HG02973 (cell line): ENCODE measurements around the gene CTSD.

Source experiments
- ATAC-seq: cut with Tn5 transposase; IDR thresholded peaks from one replicate; pipeline ENCODE4 v1.9.1; 2021; ENCODE audit warnings: moderate library complexity; ENCODE audit not compliant: unreplicated experiment

Gene CTSD

DNA sequence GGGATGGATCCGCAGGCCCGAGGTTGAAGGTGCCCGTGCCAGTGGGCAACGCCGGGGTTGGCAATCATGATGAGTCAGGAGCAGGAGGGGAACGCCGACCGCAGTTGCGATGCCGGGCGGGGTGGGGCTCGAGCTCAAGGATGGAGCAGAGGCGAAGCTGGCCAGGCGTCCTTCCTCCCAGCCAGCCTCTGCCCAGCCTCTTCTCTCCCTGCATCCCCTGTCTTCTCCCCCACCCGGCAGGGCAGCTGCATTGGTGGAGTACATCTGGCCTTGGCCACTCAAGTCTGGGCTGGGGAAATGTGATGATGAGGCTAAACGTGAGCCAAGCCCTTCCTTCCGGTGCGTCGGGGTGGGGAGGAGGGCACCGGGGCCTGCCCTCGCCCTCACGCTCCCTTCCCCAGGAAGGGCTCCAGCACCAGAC, 17.2 kb downstream of the CTSD start:
- ATAC-seq: no peak

- no peak for ATAC-seq
Measured at GRCh38 chr11:1745701-1746320, 17.9 kb downstream of the CTSD start.

GRCh38 chr11:1744891-1745700, 18.6 kb downstream of the CTSD start:
- no peak for ATAC-seq

GRCh38 chr11:1744137-1744886, 19.4 kb downstream of the CTSD start:
- no peak for ATAC-seq

DNA sequence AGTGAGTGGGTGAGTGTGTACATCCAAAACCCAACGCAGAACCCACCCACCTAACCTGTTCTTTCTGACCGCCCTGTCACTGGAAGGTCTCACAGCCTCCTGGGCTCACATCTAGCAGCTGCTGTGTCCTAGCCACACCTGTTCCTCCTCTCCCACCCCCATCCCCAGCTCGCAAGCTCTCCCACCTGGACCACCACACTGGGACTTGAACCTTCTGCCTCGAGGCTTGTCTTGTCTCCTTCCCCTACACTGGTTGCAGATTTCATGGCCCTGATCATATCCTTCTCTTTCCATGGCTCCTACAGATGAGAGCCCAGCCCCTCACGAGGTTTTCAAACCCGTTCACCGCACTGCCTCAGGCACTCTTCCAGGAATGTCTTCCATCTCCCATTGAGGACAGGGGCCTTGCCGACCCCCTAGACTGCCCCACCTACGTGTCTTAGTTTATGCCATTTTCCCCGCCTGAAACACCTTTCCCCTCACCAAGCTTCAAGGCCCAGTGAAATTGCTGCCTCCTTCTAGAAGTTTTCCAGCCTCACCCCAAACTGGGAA, 20.1 kb downstream of the CTSD start:
- no peak for ATAC-seq

DNA sequence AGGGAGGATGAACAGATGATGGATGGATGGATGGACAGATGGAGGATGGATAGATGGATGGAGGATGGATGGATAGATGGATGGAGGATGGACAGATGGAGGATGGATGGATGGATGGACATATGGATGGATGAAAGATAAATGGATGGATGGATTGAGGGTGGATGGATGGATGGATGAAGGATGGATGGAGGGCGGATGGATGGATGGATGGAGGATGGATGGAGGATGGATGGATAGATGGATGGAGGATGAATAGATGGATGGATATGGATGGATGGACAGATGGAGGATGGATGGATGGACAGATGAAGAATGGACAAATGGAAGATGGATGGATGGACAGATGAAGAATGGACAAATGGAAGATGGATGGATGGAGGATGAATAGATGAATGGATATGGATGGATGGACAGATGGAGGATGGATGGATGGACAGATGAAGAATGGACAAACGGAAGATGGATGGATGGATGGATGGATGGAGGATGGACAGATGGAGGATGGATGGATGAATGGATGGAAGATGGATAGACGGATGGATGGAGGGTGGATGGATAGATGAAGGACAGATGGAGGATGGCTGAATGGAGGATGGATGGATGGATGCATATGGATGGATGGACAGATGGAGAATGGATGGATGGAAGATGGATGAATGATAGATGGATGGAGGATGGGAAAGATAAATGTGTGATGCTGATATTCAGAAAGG, 20.7 kb downstream of the CTSD start:
- ATAC-seq: no peak

DNA sequence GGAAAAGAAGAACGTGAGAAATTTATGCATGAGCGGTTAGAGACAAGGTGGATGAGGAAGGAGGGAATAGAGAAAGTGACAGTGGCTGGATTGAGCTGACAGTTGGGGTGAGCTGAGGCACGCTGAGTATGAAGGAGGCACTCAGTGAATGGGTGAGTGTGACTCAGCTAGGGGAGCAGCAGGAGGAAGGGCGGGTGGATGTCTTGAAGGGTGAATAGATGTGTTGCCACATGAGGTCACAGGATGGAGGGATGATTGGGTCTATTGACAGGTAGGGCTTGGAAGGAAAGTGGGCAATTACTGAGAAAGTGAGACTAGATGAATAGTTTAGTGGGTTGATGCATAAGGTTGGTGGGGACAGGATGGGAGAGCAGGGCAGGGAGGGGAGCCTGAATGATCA, 21.4 kb downstream of the CTSD start:
- ATAC-seq: no peak

- no peak for ATAC-seq
Measured at GRCh38 chr11:1741741-1742140, 22.0 kb downstream of the CTSD start.

DNA sequence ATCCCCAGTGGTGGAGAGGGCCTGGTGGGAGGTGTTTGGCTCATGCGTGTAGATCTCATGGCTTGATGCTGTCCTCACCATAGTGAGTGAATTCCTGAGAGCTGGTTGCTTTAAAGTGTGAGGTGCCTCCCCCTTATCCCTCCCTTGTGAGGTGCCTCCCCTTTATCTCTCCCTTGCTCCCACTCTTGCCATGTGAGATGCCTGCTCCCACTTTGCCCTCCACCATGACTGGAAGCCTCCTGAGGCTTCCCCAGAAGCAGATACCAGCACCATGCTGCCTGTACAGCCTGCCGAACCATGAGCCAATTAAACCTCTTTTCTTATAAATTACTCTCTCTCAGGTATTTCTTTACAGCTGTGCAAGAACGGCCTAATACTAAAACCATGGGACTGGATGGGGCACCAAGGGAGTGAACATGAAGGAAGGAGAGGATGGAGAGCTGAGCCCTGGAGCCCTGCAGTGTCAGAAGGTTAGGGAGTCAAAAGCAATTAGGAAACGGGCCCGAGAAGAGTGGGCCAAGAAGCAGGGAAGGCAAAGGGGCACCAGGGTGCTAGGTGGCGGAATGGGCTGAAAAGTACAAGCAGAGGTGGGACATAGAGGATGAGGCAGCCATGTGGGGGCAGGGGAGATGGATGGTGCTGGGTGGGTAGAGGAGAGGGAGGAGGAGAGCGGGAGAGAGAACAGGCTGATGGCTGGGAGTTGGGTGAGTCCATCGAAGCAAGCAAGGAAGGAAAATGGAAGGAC, 22.8 kb downstream of the CTSD start:
- no peak for ATAC-seq

GRCh38 chr11:1739576-1739975, 24.2 kb downstream of the CTSD start:
- ATAC-seq: no peak

- ATAC-seq: no peak
Measured at GRCh38 chr11:1738380-1738779, 25.3 kb downstream of the CTSD start.

DNA sequence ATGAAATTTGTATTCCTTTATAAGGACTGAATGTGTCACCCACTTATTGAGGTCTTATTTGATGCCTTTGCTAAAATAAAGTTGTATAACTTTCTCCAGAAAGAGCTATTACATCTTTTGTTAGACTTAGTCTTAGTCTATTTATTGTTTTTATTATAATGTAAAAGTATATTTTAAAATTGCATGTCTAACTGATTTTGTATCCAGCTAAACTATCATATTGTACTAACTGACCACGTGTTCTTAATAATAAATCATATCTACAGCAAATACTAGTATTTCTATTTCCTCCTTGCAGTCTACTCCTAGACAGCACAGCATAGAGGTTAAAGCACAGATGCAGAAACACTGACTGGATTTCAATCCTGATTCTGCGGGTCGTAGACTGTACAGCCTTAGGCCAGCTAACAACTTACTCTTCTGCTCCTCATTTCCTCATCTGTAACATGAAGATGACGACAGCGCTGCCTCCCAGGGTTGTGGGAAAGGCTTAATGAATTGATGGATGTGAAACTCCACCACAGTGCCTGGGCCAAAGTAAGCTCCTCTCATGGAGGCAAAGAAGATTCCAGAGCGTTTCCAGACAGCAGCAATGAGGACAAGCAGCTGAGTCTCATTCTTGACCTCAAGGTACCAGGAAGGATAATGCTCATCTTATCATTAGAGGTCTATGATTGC, 26.5 kb downstream of the CTSD start:
- ATAC-seq: no peak

- ATAC-seq: no peak
Measured at GRCh38 chr11:1736447-1736992, 27.2 kb downstream of the CTSD start.

DNA sequence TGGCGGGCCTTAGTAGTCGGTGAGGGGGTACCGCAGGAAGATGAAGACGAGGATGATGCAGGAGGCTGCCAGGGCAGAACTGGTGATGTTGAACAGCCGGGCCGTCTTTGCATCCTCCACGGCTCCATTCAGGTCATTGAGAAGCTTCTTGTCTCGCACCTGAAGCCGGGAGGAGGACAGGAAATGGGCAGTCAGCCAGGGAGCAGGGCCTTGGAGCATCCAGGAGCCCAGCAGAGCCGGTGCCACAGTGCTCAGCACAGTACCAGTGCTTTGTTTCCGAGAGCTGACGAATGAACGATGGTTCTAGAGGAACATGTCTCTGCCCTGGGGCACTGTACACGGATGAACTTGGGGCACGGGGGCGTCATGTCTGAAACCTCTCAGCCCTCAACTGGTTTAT, 28.5 kb downstream of the CTSD start:
- ATAC-seq: no peak

DNA sequence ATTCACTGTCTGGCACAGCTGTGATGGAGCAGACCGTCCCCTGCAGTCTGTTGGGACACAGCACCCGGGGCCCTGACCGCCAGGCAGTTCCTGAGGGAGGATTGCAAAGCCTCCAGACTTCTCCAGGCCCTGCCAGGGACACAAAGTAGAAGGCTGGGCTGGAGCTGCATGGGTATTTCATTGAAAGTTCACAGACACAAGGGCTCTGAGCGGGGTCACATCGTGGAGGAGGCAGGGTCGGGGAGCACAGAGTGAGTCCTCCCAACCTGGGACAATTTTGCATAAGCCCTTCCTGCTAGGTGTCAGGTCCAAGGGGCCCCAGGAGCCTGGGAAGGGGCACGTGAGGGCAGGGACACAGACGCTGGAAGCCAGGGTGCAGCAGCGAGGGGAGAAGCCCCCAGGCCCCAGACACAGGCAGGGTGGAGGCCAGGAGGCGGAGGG, 29.1 kb downstream of the CTSD start:
- ATAC-seq: no peak

- no peak for ATAC-seq
Measured at GRCh38 chr11:1733716-1734640, 29.7 kb downstream of the CTSD start.

DNA sequence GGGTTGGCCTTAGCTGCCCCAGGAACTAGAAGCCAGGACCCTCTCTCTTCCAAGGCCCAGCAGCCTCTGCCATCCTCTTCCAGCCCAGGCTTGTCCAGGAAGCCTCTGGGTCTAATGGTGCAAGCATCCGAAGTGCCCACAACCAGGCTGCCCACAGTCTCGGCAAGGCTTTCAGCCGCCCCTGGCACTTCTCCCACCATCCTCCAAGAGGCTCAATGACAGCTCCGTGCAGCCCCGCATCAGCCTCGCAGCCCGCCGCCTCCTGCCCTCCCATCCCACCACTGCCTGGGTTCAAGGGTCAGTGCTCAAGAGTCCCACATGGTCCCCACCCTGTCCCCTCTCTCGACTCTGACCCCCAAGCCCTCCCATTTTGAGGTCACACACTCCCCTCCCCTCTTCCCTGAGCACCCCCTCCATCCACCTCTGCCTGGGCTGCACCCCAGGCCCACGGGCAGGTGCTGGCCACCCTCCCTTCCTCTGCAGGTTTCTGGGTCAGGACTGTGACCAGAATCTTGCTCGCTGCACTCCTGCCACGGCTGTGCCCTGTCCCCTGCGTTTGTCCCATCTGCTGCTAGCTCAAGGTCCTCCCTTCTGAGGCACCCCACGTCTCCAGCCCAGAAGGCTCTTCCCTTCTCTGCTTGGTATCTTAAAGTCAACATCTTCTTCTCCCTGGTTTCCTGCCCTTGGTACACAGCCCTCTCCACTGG, 30.6 kb downstream of the CTSD start:
- no peak for ATAC-seq
